LHCN-M2 (cell line): ENCODE measurements around the gene SMARCD1. TPM values are rescaled to one million over a fixed set of nuclear protein-coding genes. Genes with fewer than 3 reads are reported as not detected.
A peak's percentile ranks its signal among the peaks of the same experiment; 100 is the strongest.
"Not testable (repeated sequence)": the region's sequence is repeated elsewhere in the genome, so short reads cannot be mapped to it uniquely, and the experiment has no call there.

Source experiments
- DNase-seq: peaks from one replicate; pipeline ENCODE4 v3.0.0-alpha.2; 2012; ENCODE audit warnings: low read depth
- total RNA-seq: library from RNA; depleted of rRNA; stranded (reverse); fragments of >200 nt; gene quantifications from 2 replicates; pipeline ENCODE4 v1.2.3, GENCODE V29; 2014

SMARCD1 gene
- total RNA-seq, 1 experiment from 2014 or later: 66.8 TPM

GRCh38 chr12:50077099-50077498 is 8.0 kb upstream of the SMARCD1 start:
- no peak for DNase-seq

GRCh38 chr12:50078281-50078680 is 6.9 kb upstream of the SMARCD1 start:
- DNase-seq: no peak

GRCh38 chr12:50079771-50080170 is 5.4 kb upstream of the SMARCD1 start:
- DNase-seq: no peak

- DNase-seq: no peak
Measured at GRCh38 chr12:50081096-50081808, 3.9 kb upstream of the SMARCD1 start.

- DNase-seq: no peak
Measured at GRCh38 chr12:50082644-50083043, 2.5 kb upstream of the SMARCD1 start.

- DNase-seq: no peak
Measured at GRCh38 chr12:50083301-50083700, 1.8 kb upstream of the SMARCD1 start.

GRCh38 chr12:50084409-50084774 is 750 bp upstream of the SMARCD1 start:
- DNase-seq: not testable (repeated sequence)

GRCh38 chr12:50085615-50086072 is 502 bp downstream of the SMARCD1 start:
- no peak for DNase-seq

- DNase-seq: no peak
Measured at GRCh38 chr12:50086148-50086547, 1.0 kb downstream of the SMARCD1 start.

- DNase-seq: no peak
Measured at GRCh38 chr12:50087151-50087550, 2.0 kb downstream of the SMARCD1 start.

GRCh38 chr12:50087995-50088394 is 2.9 kb downstream of the SMARCD1 start:
- DNase-seq: peak; percentile 74

- DNase-seq: peak; percentile 40
Measured at GRCh38 chr12:50088577-50089335, 3.6 kb downstream of the SMARCD1 start.

- no peak for DNase-seq
Measured at GRCh38 chr12:50089730-50090129, 4.6 kb downstream of the SMARCD1 start.

GRCh38 chr12:50090391-50090790 is 5.2 kb downstream of the SMARCD1 start:
- no peak for DNase-seq

- DNase-seq: no peak
Measured at GRCh38 chr12:50097952-50098351, 12.8 kb downstream of the SMARCD1 start.

GRCh38 chr12:50099302-50100008 is 14.3 kb downstream of the SMARCD1 start:
- no peak for DNase-seq

- DNase-seq: no peak
Measured at GRCh38 chr12:50100561-50100960, 15.4 kb downstream of the SMARCD1 start.

GRCh38 chr12:50101663-50102062 is 16.5 kb downstream of the SMARCD1 start:
- peak; percentile 43 for DNase-seq

GRCh38 chr12:50102131-50102531 is 17.0 kb downstream of the SMARCD1 start:
- DNase-seq: no peak

GRCh38 chr12:50102646-50103309 is 17.6 kb downstream of the SMARCD1 start:
- DNase-seq: no peak

GRCh38 chr12:50103351-50103750 is 18.2 kb downstream of the SMARCD1 start:
- DNase-seq: no peak
